GM12873 (cell line): ENCODE results near the gene OR2A14.

Source experiments
- TF ChIP-seq, protein P1 (sequence below): IDR thresholded peaks from 2 replicates; pipeline ENCODE4 v1.5.1; 2012; ENCODE audit warnings: low read depth, mild to moderate bottlenecking, moderate library complexity, low read length, control low read depth; ENCODE audit not compliant: insufficient read depth; ENCODE audit errors: missing control alignments

Gene OR2A14

DNA sequence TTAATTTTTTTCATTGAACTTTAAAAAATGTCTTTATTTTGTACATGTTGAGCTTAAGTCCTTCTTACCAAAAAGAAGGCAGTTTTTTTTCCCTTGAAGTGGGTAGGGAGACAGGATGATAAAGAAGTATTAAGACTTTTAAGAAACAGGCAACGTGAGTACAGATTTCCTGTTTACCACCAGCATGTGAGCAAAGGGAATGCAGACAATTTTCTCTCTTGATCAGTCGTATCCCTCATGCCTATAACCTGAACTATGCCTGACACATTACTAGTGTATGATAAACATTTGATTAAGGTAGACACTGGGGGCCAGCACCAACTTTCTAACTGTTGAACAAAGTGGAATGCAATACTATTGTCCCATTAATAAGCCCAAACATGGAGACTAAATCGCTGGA is 22.4 kb upstream of the OR2A14 start:
- TF ChIP-seq, protein P1, sequence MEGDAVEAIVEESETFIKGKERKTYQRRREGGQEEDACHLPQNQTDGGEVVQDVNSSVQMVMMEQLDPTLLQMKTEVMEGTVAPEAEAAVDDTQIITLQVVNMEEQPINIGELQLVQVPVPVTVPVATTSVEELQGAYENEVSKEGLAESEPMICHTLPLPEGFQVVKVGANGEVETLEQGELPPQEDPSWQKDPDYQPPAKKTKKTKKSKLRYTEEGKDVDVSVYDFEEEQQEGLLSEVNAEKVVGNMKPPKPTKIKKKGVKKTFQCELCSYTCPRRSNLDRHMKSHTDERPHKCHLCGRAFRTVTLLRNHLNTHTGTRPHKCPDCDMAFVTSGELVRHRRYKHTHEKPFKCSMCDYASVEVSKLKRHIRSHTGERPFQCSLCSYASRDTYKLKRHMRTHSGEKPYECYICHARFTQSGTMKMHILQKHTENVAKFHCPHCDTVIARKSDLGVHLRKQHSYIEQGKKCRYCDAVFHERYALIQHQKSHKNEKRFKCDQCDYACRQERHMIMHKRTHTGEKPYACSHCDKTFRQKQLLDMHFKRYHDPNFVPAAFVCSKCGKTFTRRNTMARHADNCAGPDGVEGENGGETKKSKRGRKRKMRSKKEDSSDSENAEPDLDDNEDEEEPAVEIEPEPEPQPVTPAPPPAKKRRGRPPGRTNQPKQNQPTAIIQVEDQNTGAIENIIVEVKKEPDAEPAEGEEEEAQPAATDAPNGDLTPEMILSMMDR, result no peak

DNA sequence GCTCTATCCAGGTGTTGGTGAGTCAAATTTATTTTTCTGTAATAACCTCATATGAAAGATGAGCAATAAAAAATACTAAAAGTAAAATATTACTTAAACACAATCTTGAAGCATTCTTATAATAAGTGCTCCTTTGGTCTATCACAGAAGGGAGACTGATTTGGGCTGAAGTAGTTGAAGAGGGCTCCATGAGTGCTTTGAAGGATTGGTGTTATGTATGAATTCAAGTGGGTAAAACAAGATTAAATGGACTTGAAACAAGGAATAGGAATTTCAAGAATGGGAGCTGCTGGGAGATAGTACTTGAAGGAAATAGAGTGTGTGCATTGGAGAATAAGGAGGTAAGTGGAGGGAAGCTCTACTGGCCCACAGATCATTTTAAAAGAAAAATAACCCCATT is 20.9 kb upstream of the OR2A14 start:
- TF ChIP-seq, protein P1, result no peak

- TF ChIP-seq, protein P1, result no peak
These were observed 17.8 kb upstream of the OR2A14 start for GRCh38 chr7:144105211-144105610.

DNA sequence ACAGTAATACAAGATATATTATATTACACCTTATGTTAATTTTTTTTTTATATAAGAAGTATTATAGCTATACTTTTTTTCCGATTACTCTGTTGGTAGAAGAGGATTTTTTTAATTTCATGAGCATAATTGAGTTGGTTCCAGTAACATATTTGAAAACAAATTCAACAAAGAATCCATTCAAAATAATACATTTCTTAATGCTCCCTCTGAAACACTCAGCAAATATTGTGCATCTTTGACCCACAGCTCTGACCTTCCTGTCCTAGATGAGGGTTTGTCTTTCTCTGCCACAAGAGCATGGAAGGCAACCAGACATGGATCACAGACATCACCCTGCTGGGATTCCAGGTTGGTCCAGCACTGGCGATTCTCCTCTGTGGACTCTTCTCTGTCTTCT is 13.7 kb upstream of the OR2A14 start, which contains the start of gene OR2A2:
TSS of gene OR2A2 (plus strand) at position 301 of the 400 bp plus-strand sequence. CDS start at position 301, 0 bp downstream.
- TF ChIP-seq, protein P1, result no peak

GRCh38 chr7:144110272-144110671 is 12.7 kb upstream of the OR2A14 start:
- TF ChIP-seq, protein P1, result no peak

DNA sequence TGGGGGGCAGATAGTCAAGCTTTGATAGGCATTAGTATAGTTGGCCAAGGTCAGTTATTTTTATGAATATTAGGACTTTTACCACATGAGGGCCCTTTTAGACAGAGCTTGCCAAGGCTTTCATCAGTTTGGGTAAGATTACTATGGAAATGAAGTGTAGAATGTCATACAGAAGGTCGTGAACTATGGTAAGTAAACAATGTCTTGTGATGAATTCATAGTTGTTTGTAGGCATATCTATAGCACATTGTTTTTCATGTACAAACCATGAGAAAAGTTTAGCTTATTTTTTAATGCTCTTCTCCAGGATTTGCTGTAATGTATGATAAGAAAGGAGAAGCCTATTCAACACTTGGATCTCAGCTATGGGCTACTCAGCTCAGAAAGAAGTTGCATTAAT is 9.3 kb upstream of the OR2A14 start:
- TF ChIP-seq, protein P1, result no peak

DNA sequence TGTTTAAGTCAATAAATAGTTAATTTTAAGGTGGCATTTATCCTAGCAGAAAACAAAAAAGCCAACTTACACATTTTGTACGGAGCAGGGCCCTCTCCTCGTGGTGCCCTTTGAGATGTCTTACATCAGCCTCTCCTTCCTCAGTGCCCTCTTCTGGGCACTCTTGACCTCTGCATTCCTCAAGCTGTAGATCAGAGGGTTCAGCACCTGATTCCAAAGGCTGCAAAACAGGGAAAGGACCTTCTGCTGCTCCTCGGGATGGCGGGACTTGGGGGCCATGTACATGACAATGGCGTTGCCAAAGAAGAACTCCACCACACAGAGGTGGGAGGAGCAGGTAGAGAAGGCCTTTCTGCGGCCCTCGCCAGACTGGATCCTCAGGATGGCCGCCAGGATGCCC is 4.6 kb upstream of the OR2A14 start:
- TF ChIP-seq, protein P1, result no peak
